ENCODE measurements around the gene MYOT.

The MYOT gene, protein sequence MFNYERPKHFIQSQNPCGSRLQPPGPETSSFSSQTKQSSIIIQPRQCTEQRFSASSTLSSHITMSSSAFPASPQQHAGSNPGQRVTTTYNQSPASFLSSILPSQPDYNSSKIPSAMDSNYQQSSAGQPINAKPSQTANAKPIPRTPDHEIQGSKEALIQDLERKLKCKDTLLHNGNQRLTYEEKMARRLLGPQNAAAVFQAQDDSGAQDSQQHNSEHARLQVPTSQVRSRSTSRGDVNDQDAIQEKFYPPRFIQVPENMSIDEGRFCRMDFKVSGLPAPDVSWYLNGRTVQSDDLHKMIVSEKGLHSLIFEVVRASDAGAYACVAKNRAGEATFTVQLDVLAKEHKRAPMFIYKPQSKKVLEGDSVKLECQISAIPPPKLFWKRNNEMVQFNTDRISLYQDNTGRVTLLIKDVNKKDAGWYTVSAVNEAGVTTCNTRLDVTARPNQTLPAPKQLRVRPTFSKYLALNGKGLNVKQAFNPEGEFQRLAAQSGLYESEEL

DNA sequence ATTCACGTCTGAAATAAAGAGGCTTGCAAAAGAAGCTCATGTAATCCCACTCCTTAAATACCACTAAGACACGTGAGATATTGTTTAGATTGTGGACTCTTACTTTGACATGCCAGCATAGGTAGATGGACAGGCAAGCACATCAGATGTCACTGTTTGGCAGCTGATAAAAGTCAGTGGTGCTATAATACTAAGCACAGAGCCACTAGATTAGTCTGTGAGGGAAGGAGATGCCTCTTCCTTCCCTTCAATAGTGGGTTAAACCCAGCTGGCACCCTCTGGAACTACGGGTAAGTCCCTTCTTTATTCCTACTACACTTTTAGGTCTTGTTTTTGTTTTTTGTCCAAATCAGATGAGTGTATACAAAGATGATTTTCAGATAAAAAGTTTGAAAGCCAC, at the start of gene MYOT:
Gene MYOT, plus strand, starts transcription at position 197 of the 400 bp plus-strand sequence. CDS start 2,792 bp downstream, outside the sequence.
- no peaks in the 10 kb centered on the region for H3K27me3 ChIP-seq (ENCODE audit: insufficient read depth, low read length)
- no peak within 1 kb of the TSS for H3K4me3 ChIP-seq (ENCODE audit: low read depth, low read length)
- H3K4me1 ChIP-seq (ENCODE audit: control insufficient read depth, insufficient read depth, low read length, unreplicated experiment): no peaks in the 10 kb centered on the region
- H3K27ac ChIP-seq (ENCODE audit: low read depth, low read length): no peak within 1 kb of the TSS
- no peak within 1 kb of the TSS for H2AFZ ChIP-seq (ENCODE audit: low read length, unreplicated experiment)
- no peaks in the 10 kb centered on the region for H3K36me3 ChIP-seq (ENCODE audit: insufficient read depth, low read length)
- H3K79me2 ChIP-seq (ENCODE audit: control insufficient read depth, insufficient read depth, low read length, unreplicated experiment): no peaks in the 10 kb centered on the region

DNA sequence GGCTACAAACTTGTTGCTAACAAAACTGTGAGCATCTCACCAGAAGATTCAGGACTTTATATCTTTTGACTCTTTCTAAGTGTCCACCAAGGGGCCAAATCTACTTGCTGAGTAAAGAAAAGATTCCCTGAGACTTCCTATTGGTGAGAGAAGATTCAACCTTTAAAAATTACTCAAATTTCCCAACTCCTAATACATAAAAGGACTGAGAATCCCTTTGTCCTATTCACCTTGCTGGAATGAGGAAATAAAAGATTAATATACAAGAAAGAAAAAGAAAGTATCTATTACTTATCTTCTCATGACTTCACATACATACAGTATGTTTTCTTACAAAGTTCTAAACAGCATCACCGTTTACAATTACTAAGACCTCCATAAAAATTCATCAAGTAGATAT, 47.9 kb upstream of the MYOT start:
- Histone ChIP-seq H3K36me3 (ENCODE audit: insufficient read depth, low read length) (no peaks in the 10 kb centered on the region), H3K4me3 (ENCODE audit: low read depth, low read length) (no peak overlapping the region), H3K4me1 (ENCODE audit: control insufficient read depth, insufficient read depth, low read length, unreplicated experiment) (no peaks in the 10 kb centered on the region), H3K27ac (ENCODE audit: low read depth, low read length) (no peak overlapping the region), H3K79me2 (ENCODE audit: control insufficient read depth, insufficient read depth, low read length, unreplicated experiment) (no peaks in the 10 kb centered on the region), H3K27me3 (ENCODE audit: insufficient read depth, low read length) (no peaks in the 10 kb centered on the region), H2AFZ (ENCODE audit: low read length, unreplicated experiment) (no peak overlapping the region)

DNA sequence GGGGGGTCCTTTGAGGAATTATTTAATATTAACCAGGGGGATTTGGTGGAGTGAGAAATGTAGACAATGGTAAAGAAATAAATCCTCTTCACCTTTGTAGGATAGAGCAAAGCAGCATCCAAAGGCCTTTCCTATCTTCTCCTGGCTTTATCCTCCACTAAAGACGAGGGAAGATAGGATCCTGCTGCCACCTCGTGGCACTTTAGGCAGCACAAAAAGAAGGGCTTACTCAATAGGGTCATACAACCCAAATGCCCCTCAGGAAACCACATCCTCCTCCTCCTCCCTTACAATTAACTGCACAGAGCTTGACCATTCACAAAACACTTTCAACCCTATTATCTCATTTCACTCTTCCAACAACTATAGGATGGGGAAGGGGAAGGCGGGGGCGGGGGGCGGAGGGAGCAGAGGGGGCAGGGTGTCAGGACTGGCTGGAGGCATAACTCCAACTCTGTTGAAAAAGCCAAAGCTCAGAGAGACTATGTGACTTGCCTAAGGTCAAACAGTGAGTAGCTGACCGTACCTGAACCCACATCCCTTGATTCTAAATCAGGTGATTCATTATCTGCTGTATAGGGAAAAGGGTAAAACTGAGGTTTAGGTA, 45.4 kb upstream of the MYOT start:
- no peaks in the 10 kb centered on the region for H3K27me3 ChIP-seq (ENCODE audit: insufficient read depth, low read length)
- no peak overlapping the region for H2AFZ ChIP-seq (ENCODE audit: low read length, unreplicated experiment)
- H3K36me3 ChIP-seq (ENCODE audit: insufficient read depth, low read length): no peaks in the 10 kb centered on the region
- no peaks in the 10 kb centered on the region for H3K4me1 ChIP-seq (ENCODE audit: control insufficient read depth, insufficient read depth, low read length, unreplicated experiment)
- no peaks in the 10 kb centered on the region for H3K79me2 ChIP-seq (ENCODE audit: control insufficient read depth, insufficient read depth, low read length, unreplicated experiment)
- H3K4me3 ChIP-seq (ENCODE audit: low read depth, low read length): no peak overlapping the region
- no peak overlapping the region for H3K27ac ChIP-seq (ENCODE audit: low read depth, low read length)

DNA sequence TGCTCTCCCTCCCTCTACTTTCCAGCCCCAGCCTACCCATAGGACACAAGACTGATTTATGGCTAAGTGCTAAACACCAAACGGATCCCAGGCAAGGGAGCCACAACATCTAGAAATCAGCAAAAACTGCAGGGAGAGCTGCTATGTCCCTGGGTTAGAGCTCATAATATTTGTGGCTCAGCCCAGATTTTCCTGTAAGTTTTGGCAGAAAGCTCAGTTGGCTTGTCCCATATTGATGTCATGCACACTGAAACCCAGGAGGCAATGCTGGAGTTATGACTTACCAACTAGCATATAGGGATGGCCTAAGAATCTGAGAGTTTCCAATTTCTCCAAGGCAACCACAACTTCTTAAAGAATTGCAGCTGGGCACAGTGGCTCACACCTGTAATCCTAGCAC, 44.7 kb upstream of the MYOT start:
- H3K27me3 ChIP-seq (ENCODE audit: insufficient read depth, low read length): no peaks in the 10 kb centered on the region
- H3K27ac ChIP-seq (ENCODE audit: low read depth, low read length): no peak overlapping the region
- H2AFZ ChIP-seq (ENCODE audit: low read length, unreplicated experiment): no peak overlapping the region
- no peaks in the 10 kb centered on the region for H3K4me1 ChIP-seq (ENCODE audit: control insufficient read depth, insufficient read depth, low read length, unreplicated experiment)
- H3K4me3 ChIP-seq (ENCODE audit: low read depth, low read length): no peak overlapping the region
- no peaks in the 10 kb centered on the region for H3K36me3 ChIP-seq (ENCODE audit: insufficient read depth, low read length)
- no peaks in the 10 kb centered on the region for H3K79me2 ChIP-seq (ENCODE audit: control insufficient read depth, insufficient read depth, low read length, unreplicated experiment)

DNA sequence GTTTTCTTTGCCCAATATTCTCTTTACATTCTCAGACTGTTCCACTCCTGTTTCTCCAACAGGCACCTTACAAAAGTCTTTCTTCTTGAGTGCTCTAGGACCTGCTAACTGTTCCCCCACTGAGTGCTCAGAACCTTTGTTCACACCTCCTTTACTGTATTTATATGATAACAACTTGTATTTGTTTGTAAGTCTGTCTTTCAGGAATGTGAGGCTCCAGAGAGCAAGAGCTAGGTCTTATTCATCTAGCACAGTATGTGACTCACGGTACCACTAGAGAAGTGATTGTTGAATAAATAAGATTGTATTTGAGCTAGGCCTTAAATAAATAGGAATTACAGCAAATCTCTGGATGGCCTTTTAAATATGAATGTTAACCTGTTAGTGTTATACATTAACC, 42.5 kb upstream of the MYOT start:
- no peak overlapping the region for H2AFZ ChIP-seq (ENCODE audit: low read length, unreplicated experiment)
- no peaks in the 10 kb centered on the region for H3K79me2 ChIP-seq (ENCODE audit: control insufficient read depth, insufficient read depth, low read length, unreplicated experiment)
- H3K4me3 ChIP-seq (ENCODE audit: low read depth, low read length): no peak overlapping the region
- H3K27ac ChIP-seq (ENCODE audit: low read depth, low read length): no peak overlapping the region
- no peaks in the 10 kb centered on the region for H3K36me3 ChIP-seq (ENCODE audit: insufficient read depth, low read length)
- H3K4me1 ChIP-seq (ENCODE audit: control insufficient read depth, insufficient read depth, low read length, unreplicated experiment): no peaks in the 10 kb centered on the region
- no peaks in the 10 kb centered on the region for H3K27me3 ChIP-seq (ENCODE audit: insufficient read depth, low read length)

DNA sequence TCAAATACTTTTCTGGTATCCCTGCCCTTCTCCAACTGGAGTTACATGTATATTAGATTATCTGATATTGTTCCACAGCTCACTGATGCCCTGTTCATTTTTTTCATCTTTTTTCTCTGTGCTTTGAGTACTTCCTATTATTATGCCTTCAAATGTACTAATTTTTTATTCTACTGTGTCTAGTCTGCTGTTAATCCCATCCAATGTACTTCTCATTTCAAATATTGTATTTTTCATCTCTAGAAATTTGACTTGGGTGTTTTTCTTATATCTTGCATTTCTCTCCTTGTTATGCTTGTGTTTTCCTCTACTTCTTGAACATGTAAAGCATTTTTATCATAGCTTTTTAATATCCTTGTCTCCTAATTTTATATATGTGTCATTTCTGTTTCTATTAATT, 41.6 kb upstream of the MYOT start:
- H3K79me2 ChIP-seq (ENCODE audit: control insufficient read depth, insufficient read depth, low read length, unreplicated experiment): no peaks in the 10 kb centered on the region

DNA sequence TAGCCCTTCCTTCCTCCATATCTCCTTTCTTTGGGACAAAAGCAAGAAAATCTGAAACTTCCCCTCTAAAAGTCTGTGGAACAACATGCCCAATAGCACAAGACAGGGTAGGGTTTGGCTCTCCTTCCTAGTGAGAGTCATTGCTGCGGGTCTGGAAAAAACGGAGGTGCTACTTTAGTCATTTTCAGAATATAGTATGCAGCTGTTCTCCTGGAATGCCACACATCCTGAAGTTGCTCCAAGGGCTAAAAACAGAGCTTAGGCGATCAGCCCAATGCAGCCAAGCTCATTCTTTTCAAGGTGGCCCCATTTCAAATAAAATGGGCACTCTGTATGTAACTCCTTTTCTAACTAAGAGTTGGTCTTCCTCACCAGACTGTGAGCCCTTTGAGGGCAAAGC, 39.5 kb upstream of the MYOT start:
- Histone ChIP-seq H3K27me3 (ENCODE audit: insufficient read depth, low read length) (no peaks in the 10 kb centered on the region), H3K4me1 (ENCODE audit: control insufficient read depth, insufficient read depth, low read length, unreplicated experiment) (no peaks in the 10 kb centered on the region), H3K4me3 (ENCODE audit: low read depth, low read length) (no peak overlapping the region), H2AFZ (ENCODE audit: low read length, unreplicated experiment) (no peak overlapping the region), H3K79me2 (ENCODE audit: control insufficient read depth, insufficient read depth, low read length, unreplicated experiment) (no peaks in the 10 kb centered on the region), H3K27ac (ENCODE audit: low read depth, low read length) (no peak overlapping the region), H3K36me3 (ENCODE audit: insufficient read depth, low read length) (no peaks in the 10 kb centered on the region)

More for the DNA sequence above, 41.6 kb upstream of the MYOT start:
- Histone ChIP-seq H3K36me3 (ENCODE audit: insufficient read depth, low read length) (no peaks in the 10 kb centered on the region), H3K27ac (ENCODE audit: low read depth, low read length) (no peak overlapping the region), H3K4me3 (ENCODE audit: low read depth, low read length) (no peak overlapping the region), H2AFZ (ENCODE audit: low read length, unreplicated experiment) (no peak overlapping the region), H3K4me1 (ENCODE audit: control insufficient read depth, insufficient read depth, low read length, unreplicated experiment) (no peaks in the 10 kb centered on the region), H3K27me3 (ENCODE audit: insufficient read depth, low read length) (no peaks in the 10 kb centered on the region)

DNA sequence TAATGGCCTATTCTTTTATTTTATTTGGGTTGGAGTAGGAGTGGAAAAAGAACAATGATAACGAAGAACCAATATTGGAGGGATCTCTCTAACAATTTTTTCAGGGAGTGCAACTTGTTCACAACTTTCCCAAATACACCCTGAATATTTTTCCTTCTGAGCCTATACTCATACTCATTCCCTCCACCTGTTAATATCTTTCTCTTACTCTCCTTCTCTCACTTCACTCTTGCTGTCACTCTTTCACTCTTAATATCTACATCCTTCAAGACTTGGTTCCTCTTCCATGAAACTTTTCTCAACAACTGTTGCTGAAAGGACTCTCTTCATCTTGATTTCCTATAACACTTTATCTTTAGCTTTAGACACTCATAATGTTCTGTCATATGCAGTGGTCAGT, 39.0 kb upstream of the MYOT start:
- Histone ChIP-seq H3K79me2 (ENCODE audit: control insufficient read depth, insufficient read depth, low read length, unreplicated experiment) (no peaks in the 10 kb centered on the region), H3K27ac (ENCODE audit: low read depth, low read length) (no peak overlapping the region), H3K27me3 (ENCODE audit: insufficient read depth, low read length) (no peaks in the 10 kb centered on the region), H3K4me3 (ENCODE audit: low read depth, low read length) (no peak overlapping the region), H2AFZ (ENCODE audit: low read length, unreplicated experiment) (no peak overlapping the region), H3K36me3 (ENCODE audit: insufficient read depth, low read length) (no peaks in the 10 kb centered on the region), H3K4me1 (ENCODE audit: control insufficient read depth, insufficient read depth, low read length, unreplicated experiment) (peaks cover 4% of the 10 kb centered on the region)

DNA sequence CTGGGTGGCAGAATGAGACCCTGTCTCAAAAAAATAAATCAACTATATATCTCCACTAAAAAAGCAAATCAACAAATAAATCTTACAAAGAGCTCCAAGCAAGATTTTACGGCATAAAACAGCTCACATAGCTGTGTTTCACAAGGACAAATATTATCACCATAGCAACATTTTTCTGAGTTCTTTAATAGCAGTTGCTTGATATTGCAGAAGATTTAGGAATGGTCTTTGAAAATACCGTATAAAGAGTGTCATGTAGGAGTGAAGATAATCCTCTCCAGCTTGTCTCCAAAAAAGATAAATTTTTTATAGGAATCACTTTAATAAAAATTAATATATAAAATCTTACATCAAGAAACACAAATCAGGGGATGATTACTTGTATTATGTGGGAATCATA, 36.6 kb upstream of the MYOT start:
- Histone ChIP-seq H3K36me3 (ENCODE audit: insufficient read depth, low read length) (no peaks in the 10 kb centered on the region), H3K4me3 (ENCODE audit: low read depth, low read length) (no peak overlapping the region), H3K4me1 (ENCODE audit: control insufficient read depth, insufficient read depth, low read length, unreplicated experiment) (peaks cover 18% of the 10 kb centered on the region), H3K79me2 (ENCODE audit: control insufficient read depth, insufficient read depth, low read length, unreplicated experiment) (no peaks in the 10 kb centered on the region), H2AFZ (ENCODE audit: low read length, unreplicated experiment) (no peak overlapping the region), H3K27me3 (ENCODE audit: insufficient read depth, low read length) (no peaks in the 10 kb centered on the region), H3K27ac (ENCODE audit: low read depth, low read length) (no peak overlapping the region)

DNA sequence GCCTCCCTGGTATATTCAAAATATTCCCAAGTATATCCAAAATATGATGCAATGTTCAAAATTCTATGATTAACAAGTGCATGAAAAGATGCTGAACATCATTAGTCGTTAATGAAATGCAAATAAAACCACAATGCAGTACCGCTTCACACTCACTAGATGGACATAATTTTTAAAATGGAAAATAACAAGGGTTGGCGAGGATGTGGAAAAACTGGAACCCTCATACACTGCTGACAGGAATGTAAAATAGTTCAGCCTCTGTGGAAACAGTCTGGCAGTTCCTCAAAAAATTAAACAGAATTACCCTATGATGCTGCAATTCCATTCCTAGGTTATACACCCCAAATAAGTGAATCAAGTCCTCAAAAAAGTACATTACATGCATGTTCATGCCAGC, 36.1 kb upstream of the MYOT start:
- no peak overlapping the region for H2AFZ ChIP-seq (ENCODE audit: low read length, unreplicated experiment)
- no peaks in the 10 kb centered on the region for H3K36me3 ChIP-seq (ENCODE audit: insufficient read depth, low read length)
- peaks cover 19% of the 10 kb centered on the region for H3K4me1 ChIP-seq (ENCODE audit: control insufficient read depth, insufficient read depth, low read length, unreplicated experiment)
- H3K27me3 ChIP-seq (ENCODE audit: insufficient read depth, low read length): no peaks in the 10 kb centered on the region
- no peak overlapping the region for H3K27ac ChIP-seq (ENCODE audit: low read depth, low read length)
- H3K4me3 ChIP-seq (ENCODE audit: low read depth, low read length): no peak overlapping the region
- H3K79me2 ChIP-seq (ENCODE audit: control insufficient read depth, insufficient read depth, low read length, unreplicated experiment): no peaks in the 10 kb centered on the region

DNA sequence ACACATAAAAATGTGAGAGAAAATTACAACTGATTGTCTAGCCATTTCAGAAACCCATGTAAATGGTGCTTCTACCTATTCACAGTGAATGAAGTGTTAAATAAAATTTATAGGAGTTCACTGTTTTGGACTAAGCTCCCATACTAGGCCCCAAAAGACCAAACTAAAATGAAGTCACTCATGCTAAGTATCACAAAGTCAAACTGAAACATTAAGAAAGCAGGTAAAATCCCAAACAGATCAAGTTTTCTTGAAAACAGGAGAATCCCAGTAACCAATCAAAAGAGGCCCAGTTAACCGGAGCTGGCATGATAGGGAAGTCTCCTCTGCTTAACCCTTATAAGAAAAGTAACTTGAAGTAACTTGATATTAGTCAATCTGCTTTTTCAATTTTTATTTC, 35.2 kb upstream of the MYOT start:
- H3K79me2 ChIP-seq (ENCODE audit: control insufficient read depth, insufficient read depth, low read length, unreplicated experiment): no peaks in the 10 kb centered on the region
- H2AFZ ChIP-seq (ENCODE audit: low read length, unreplicated experiment): no peak overlapping the region
- H3K36me3 ChIP-seq (ENCODE audit: insufficient read depth, low read length): no peaks in the 10 kb centered on the region
- H3K27me3 ChIP-seq (ENCODE audit: insufficient read depth, low read length): no peaks in the 10 kb centered on the region
- no peak overlapping the region for H3K4me3 ChIP-seq (ENCODE audit: low read depth, low read length)
- peaks cover 27% of the 10 kb centered on the region for H3K4me1 ChIP-seq (ENCODE audit: control insufficient read depth, insufficient read depth, low read length, unreplicated experiment)
- H3K27ac ChIP-seq (ENCODE audit: low read depth, low read length): no peak overlapping the region
